ENCODE measurements around the gene BOLL.
"Not testable (repeated sequence)": the region's sequence is repeated elsewhere in the genome, so short reads cannot be mapped to it uniquely, and the experiment has no call there.

The BOLL gene

GRCh38 chr2:197784956-197785941 is at the start of gene BOLL:
BOLL (minus strand) TSS chr2:197785319; CDS start chr2:197781850, 3,469 bp downstream.
- DNase-seq, result no peak

DNA sequence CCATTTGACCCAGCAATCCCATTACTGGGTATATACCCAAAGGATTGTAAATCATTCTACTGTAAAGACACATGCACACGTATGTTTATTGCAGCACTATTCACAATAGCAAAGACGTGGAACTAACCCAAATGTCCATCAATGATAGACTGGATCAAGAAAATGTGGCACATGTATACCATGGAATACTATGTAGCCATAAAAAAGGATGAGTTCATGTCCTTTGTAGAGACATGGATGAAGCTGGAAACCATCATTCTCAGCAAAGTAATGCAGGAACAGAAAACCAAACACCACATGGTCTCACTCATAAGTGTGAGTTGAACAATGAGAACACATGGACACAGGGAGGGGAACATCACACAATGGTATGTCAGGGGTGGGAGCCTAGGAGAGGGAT is 49.7 kb upstream of the BOLL start:
- not testable (repeated sequence) for DNase-seq

DNA sequence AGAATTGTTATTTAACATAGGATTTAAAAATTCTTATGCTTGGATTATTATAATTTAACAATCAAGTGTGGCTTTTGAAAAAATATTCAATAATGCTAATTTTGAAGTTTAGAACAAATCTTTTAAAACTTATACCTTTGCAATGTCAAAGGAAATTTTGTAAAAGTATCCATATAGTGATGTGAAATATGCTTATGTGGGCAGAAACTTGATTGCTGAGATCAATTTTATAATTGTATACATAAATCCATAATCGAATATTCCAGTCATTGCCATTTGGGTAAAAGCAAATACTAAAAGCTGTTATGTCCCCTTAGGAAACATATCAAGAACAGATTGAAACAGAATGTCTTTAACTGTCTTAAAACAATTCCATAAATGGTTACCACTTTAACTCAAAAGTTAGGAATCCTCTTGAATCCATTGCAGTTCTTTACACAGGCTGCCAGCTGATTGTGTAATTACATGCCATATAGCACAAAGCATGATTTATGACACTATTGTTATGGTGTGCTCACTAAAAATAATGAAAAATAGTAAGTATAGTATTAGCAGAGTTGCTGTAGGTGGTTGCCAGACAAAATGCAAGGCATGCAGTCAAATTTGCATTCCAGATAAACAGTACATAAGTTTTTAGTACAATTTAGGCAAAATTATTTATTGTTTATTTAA is 43.5 kb upstream of the BOLL start:
- no peak for DNase-seq

- no peak for DNase-seq
Observed at GRCh38 chr2:197827618-197828017, 42.5 kb upstream of the BOLL start.

GRCh38 chr2:197822333-197822732 is 37.2 kb upstream of the BOLL start:
- no peak for DNase-seq

- no peak for DNase-seq
Observed at GRCh38 chr2:197821550-197822289, 36.6 kb upstream of the BOLL start.

- no peak for DNase-seq
Observed at GRCh38 chr2:197814526-197814925, 29.4 kb upstream of the BOLL start.

DNA sequence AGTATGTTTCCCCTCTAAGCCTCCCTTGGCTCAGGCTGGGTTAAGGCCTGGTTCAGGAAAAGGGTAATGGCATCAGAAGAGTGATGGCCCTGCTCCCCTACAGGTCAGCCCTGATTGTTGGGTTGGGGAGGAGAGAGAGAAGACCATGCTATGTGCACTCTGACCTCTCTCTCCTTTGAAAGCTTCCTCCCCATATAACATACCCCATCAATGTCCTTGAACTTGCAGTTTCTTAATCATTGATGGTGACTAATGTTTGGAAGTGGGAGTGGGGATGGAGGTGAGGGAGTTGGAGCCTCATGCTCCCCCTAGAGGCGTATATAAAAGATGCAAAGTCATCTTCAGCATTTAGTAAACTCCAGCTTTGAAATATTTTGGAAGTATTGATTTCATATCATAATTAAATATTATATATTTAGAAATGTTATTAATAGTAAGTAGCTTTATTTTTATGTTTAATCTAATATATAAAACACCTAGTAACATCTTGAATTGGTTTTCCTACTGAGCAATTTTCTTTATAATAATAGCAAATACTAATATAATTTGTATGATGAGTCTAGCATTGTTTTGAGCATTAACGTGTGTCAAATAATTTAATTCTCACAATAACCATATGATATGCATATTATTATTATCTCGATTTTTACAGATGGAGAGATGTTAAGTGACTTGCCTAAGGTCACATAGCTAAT is 28.1 kb upstream of the BOLL start:
- DNase-seq, result no peak

DNA sequence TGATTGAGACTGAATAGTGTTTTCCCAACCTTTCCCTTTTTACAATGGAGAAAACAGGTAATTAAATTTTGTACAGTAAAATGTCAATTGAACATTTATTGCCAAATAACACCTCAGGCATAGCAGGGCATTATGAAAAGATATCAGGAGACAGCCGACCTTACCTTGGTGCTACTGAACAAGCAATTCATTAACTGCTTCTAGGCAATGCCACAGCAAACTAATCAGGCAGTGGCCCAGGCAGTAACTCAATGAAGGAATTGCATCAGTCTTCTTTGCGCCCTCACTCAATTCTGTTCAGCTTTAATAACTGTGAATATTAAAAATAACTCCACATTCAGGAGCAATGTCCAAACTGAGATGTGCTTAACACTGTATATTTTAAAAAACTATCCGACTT is 25.4 kb upstream of the BOLL start:
- no peak for DNase-seq

DNA sequence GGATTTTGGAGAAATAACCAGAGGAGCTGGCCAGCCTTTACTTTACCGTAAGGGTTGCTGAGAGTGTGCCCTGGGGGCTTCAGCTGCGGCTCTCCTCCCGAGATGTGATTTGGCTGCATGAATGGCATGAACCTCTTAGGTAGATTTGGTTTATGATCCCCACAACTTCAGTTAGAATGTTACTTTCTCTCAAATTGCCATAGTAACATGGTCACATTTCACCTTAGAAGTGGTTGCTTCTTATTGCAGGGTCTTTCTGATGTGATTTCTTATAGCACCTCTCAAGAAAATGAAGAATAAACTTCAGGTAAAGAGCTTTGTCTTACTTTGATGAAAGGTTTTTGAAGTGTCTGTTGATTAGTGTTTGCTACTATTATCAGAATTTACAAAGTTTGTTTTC is 24.9 kb upstream of the BOLL start:
- DNase-seq, result no peak

DNA sequence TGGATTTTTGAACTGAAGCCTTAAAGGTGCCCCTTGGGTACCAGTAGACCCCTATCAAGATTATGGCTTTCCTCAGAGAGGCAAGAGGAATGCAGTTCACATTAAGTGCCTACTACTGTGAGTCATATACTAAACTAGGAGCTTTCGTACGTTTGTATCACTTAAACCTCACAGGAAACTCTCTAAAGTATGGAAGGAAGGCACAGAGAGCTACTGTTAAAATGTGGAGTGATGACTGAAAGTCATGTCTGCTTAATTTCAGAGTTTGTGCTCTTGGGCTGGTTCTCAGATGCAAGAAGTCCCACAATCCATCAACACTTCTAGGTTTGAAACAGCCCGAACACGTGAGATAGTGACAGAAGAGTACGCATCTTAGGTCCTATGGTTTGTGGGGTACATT is 23.9 kb upstream of the BOLL start:
- DNase-seq, result no peak

DNA sequence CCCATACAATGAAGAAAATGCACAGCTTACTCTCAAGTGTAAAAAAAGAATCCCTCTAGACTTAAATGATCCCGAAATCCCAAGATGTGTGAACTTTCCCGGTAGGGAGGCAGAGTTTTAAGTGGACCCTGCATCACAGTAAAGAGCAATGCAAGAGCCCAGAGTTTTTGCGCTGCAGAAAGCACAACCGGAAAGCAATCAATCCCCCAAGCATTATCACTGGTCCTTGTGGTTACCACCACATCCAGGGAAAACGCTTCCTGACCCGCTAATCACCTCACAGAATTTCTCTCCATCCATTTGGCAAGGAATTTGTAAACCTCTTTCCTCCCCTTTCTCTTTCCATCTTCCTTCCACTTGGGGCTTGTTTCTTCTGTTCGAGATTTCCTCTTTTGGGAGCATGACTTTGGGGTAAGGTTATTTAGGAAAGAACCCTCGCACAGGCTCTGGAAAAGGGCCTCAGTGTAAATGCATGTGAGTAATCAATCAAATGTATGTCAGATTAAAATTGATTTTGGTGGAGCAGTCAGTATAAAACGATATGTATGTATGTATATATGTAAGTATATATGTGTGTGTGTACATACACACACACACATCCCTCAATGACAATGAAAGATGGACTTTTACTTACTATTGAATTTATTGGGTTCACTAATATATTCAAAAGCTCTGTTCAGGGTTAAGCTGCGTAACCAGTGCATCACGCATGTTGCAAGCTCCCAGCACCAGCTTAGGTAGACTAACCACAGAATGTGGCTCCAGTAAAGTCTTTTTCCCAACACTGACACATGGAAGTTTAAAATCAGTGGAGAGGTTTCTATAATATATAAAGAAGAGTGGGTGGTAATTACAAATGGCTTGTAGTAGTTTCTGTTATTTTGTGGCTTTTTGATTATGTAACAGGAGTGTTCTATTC is 20.9 kb upstream of the BOLL start:
- DNase-seq, result no peak

DNA sequence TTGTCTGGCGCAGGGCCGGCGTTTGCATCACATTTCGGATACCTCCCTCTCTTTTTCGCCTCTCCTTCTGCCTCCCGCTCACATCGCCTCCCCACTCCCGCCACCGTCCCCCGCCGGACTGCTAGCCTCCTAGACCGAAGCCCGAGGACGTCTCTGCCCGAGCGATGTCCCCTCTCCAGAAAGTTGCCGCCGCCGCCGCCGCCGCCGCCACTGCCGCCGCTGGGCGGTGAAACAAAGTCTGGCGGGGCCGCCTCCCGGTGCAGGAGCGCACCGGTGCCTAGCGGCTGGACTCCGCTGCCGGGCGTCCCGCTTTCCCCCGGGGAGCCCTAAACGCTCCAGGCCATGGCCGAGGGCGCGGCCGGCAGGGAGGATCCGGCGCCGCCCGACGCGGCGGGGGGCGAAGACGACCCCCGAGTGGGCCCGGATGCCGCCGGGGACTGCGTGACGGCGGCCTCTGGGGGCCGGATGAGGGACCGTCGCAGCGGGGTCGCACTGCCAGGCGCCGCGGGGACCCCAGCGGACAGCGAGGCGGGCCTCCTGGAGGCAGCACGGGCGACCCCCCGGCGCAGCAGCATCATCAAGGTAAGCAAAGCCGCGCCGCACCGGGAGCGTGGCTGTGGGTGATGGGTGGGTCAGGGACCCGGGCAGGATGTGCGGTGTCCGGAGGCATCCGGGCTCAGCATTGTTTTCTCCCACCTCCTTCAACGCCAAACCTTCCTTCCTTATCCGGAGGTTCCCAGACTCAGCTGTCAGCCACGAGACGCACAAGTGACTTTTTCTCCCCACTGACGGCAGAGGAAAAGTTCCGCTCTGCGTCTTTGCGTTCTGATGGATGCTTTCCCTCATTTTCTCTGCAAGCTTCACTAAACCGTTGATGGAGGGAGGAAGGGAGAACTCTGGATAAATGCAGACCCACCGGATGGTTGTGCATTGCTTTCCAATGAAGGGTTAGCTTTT is 19.9 kb upstream of the BOLL start:
- DNase-seq, result no peak

GRCh38 chr2:197804049-197804757 is 19.1 kb upstream of the BOLL start, which contains the start of gene PLCL1:
PLCL1 (plus strand) TSS chr2:197804593.
- peak; percentile 74 for DNase-seq

GRCh38 chr2:197803033-197803444 is 17.9 kb upstream of the BOLL start:
- DNase-seq, result peak; percentile 12

DNA sequence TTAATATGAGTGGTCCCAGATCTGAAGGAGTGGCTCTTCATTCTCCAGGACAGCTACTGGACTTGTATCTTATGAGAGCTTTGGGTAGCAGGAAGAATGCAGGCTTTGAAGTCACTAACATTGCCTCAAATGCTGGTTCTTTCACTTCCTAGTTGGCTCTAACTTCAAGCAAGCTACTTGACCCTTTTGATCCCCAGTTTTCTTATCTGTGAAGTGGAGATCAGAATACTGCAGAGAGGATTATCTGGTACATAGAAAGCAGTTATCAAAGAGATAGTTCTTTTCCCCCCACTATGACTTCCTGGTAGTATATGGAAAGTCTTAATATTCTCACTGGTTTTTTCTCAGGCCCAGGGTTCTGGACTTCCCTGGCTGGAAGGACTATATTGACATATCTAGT is 15.9 kb upstream of the BOLL start:
- DNase-seq, result no peak

- DNase-seq, result no peak
Observed at GRCh38 chr2:197800091-197800490, 15.0 kb upstream of the BOLL start.

- no peak for DNase-seq
Observed at GRCh38 chr2:197799068-197799467, 13.9 kb upstream of the BOLL start.

GRCh38 chr2:197798187-197798586 is 13.1 kb upstream of the BOLL start:
- DNase-seq, result no peak

DNA sequence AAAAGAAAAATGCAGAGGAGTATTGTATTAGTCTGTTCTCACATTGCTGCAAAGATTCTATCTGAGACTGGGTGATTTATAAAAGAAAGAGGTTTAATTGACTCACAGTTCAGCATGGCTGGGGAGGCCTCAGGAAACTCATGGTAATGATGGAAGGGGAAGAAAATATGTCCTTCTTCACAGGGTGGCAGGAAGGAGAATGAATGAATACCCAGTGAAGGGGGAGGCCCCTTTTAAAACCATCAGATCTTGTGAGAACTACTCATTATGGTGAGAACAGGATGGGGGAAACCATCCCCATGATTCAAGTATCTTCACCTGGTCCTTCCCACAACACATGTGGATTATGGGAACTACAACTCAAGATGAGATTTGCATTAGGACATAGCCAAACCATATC is 10.2 kb upstream of the BOLL start:
- DNase-seq, result no peak
